Measurements from ENCODE around the gene DENND1B.

DNA sequence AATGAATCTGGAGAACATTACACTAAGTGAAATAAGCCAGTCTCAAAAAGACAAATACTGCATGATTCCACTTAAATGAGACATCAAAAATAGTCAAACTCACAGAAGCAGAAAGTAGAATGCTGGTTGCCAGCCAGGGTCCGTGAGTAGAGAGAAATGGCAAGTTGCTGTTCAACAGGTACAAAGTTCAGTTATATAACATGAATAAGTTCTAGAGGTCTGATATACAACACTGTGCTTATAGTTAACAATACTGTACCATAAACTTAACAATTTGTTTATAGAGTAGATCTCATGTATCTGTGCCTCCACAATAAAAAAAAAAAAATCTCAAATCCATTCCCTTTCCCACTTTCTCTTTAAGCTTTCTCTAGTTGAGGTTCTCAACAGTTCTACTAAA is 83.5 kb downstream of the DENND1B start:
- TF ChIP-seq CHD4 (IDR thresholded peaks at IDR 0.05; ENCODE audit: borderline replicate concordance) (no peak), POLR2A (IDR thresholded peaks at IDR 0.05; ENCODE audit: low read length) (no peak), JUN (IDR thresholded peaks at IDR 0.05) (no peak), RNF2 (IDR thresholded peaks at IDR 0.05; ENCODE audit: borderline replicate concordance, low read depth) (no peak), POLR2AphosphoS2 (conservative IDR thresholded peaks at IDR 0.05; ENCODE audit: low read length) (no peak), HDAC2 (IDR thresholded peaks at IDR 0.05) (no peak), JUNB (IDR thresholded peaks at IDR 0.05) (no peak), PHF8 (IDR thresholded peaks at IDR 0.05; ENCODE audit: borderline replicate concordance, low read depth) (no peak), MAFK (IDR thresholded peaks at IDR 0.05; ENCODE audit: partially characterized antibody) (no peak), KDM5A (IDR thresholded peaks at IDR 0.05) (no peak), ZFP36 (IDR thresholded peaks at IDR 0.05; ENCODE audit: borderline replicate concordance, partially characterized antibody) (no peak)
- TF ChIP-seq, protein P1, sequence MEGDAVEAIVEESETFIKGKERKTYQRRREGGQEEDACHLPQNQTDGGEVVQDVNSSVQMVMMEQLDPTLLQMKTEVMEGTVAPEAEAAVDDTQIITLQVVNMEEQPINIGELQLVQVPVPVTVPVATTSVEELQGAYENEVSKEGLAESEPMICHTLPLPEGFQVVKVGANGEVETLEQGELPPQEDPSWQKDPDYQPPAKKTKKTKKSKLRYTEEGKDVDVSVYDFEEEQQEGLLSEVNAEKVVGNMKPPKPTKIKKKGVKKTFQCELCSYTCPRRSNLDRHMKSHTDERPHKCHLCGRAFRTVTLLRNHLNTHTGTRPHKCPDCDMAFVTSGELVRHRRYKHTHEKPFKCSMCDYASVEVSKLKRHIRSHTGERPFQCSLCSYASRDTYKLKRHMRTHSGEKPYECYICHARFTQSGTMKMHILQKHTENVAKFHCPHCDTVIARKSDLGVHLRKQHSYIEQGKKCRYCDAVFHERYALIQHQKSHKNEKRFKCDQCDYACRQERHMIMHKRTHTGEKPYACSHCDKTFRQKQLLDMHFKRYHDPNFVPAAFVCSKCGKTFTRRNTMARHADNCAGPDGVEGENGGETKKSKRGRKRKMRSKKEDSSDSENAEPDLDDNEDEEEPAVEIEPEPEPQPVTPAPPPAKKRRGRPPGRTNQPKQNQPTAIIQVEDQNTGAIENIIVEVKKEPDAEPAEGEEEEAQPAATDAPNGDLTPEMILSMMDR (IDR thresholded peaks at IDR 0.05) = no peak
- TF ChIP-seq, protein P2, sequence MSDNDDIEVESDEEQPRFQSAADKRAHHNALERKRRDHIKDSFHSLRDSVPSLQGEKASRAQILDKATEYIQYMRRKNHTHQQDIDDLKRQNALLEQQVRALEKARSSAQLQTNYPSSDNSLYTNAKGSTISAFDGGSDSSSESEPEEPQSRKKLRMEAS (IDR thresholded peaks at IDR 0.05) = no peak
- TF ChIP-seq, protein P3, sequence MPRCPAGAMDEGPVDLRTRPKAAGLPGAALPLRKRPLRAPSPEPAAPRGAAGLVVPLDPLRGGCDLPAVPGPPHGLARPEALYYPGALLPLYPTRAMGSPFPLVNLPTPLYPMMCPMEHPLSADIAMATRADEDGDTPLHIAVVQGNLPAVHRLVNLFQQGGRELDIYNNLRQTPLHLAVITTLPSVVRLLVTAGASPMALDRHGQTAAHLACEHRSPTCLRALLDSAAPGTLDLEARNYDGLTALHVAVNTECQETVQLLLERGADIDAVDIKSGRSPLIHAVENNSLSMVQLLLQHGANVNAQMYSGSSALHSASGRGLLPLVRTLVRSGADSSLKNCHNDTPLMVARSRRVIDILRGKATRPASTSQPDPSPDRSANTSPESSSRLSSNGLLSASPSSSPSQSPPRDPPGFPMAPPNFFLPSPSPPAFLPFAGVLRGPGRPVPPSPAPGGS (IDR thresholded peaks at IDR 0.05) = no peak

All from A549 (cell line).